HEK293T (cell line): ENCODE measurements around the gene PRKG1.

Experiments
- BHLHE40 ChIP-seq: fragments of 450-650 bp; IDR thresholded peaks from 2 replicates; pipeline ENCODE4 v1.6.1; 2016; ENCODE audit warnings: mild to moderate bottlenecking, moderate library complexity, borderline replicate concordance
- LEF1 ChIP-seq: fragments of 450-650 bp; IDR thresholded peaks from 2 replicates; pipeline ENCODE4 v1.6.1; 2017; ENCODE audit warnings: mild to moderate bottlenecking, borderline replicate concordance

- TF ChIP-seq LEF1 (no peak), BHLHE40 (no peak)
These were observed 594.0 kb downstream of the PRKG1 start for GRCh38 chr10:51668336-51668689.
